PC-3 (cell line): ENCODE results near the gene PRXL2B. TPM values are rescaled to one million over a fixed set of nuclear protein-coding genes. Genes with fewer than 3 reads are reported as not detected.
A peak's percentile ranks its signal among the peaks of the same experiment; 100 is the strongest.

Experiments
- ATAC-seq: fragments of 200-7000 bp; cut with Tn5 transposase; 2 replicates; pipeline ENCODE4 v1.9.1; 2020; ENCODE audit warnings: mild to moderate bottlenecking, moderate library complexity
- BruUV-seq: library from RNA; stranded (reverse); fragments of 400-500 nt; replicated peaks from 2 replicates; lab custom pipeline; 2021; lab: Mats Ljungman, UMichigan
- CTCF ChIA-PET: fragments of 300-600 bp; sonication (Branson Sonifier 250); formaldehyde crosslinking; loops from one replicate; lab custom pipeline; 2022; ENCODE audit warnings: antibody characterized with exemption; lab: Charles Lee
- POLR2A ChIA-PET: fragments of 300-600 bp; sonication (Branson Sonifier 250); formaldehyde crosslinking; loops from one replicate; lab custom pipeline; 2022; ENCODE audit warnings: antibody characterized with exemption; ENCODE audit not compliant: unreplicated experiment; lab: Charles Lee
- DNase-seq: peaks from one replicate; pipeline ENCODE4 v3.0.0-alpha.2; 2015
- H2AFZ ChIP-seq: fragments of 300-600 bp; sonication (generic); 2 replicates; pipeline ENCODE4 v1.6.0; 2016; ENCODE audit warnings: antibody characterized with exemption, low read length
- H3F3A ChIP-seq: fragments of 300-600 bp; sonication (generic); one replicate; pipeline ENCODE4 v1.6.0; 2017; ENCODE audit warnings: antibody characterized with exemption, low read length, control low read depth, mild to moderate bottlenecking; ENCODE audit not compliant: unreplicated experiment
- H3K27ac ChIP-seq: fragments of 300-600 bp; sonication (generic); 2 replicates; pipeline ENCODE4 v1.5.1; 2016; ENCODE audit warnings: mild to moderate bottlenecking, low read length
- H3K27me3 ChIP-seq: fragments of 300-600 bp; sonication (generic); 2 replicates; pipeline ENCODE4 v1.6.1; 2016; ENCODE audit warnings: low read length, mixed read lengths
- H3K36me3 ChIP-seq: fragments of 300-600 bp; sonication (generic); 2 replicates; pipeline ENCODE4 v1.6.1; 2016; ENCODE audit warnings: low read depth, mixed run types, low read length, mixed read lengths
- H3K4me1 ChIP-seq: fragments of 300-600 bp; sonication (generic); 2 replicates; pipeline ENCODE4 v1.5.1; 2016; ENCODE audit warnings: low read length; ENCODE audit not compliant: insufficient read depth
- H3K4me2 ChIP-seq: fragments of 300-600 bp; sonication (generic); 2 replicates; pipeline ENCODE4 v1.6.0; 2016; ENCODE audit warnings: low read length
- H3K4me3 ChIP-seq: fragments of 300-600 bp; sonication (generic); 2 replicates; pipeline ENCODE4 v1.5.1; 2016; ENCODE audit warnings: mild to moderate bottlenecking, low read length, mixed read lengths
- H3K79me2 ChIP-seq: fragments of 300-600 bp; sonication (generic); 2 replicates; pipeline ENCODE4 v1.6.1; 2017; ENCODE audit warnings: low read length, mixed read lengths
- H3K9ac ChIP-seq: fragments of 300-600 bp; sonication (generic); 2 replicates; pipeline ENCODE4 v1.6.0; 2016; ENCODE audit warnings: mild to moderate bottlenecking, low read length
- H3K9me2 ChIP-seq: fragments of 300-600 bp; sonication (generic); replicated peaks from 2 replicates; pipeline ENCODE4 v1.6.1; 2016; ENCODE audit warnings: mixed run types, low read length, mixed read lengths
- H3K9me3 ChIP-seq: fragments of 300-600 bp; sonication (generic); 2 replicates; pipeline ENCODE4 v1.6.1; 2016; ENCODE audit warnings: low read length, mixed read lengths
- H4K20me1 ChIP-seq: fragments of 300-600 bp; sonication (generic); 2 replicates; pipeline ENCODE4 v1.6.1; 2016; ENCODE audit warnings: low read length, mixed read lengths
- CTCF ChIP-seq: fragments of 300-600 bp; sonication (generic); conservative IDR thresholded peaks from 2 replicates; pipeline ENCODE4 v1.5.1; 2017; ENCODE audit warnings: antibody characterized with exemption, low read depth, mild to moderate bottlenecking, low read length
- EZH2 ChIP-seq: fragments of 300-600 bp; sonication (generic); IDR thresholded peaks from one replicate; pipeline ENCODE4 v1.6.1; 2017; ENCODE audit warnings: antibody characterized with exemption, mild to moderate bottlenecking, low read length; ENCODE audit not compliant: unreplicated experiment
- EZH2phosphoT487 ChIP-seq: fragments of 300-600 bp; sonication (generic); IDR thresholded peaks from 2 replicates; pipeline ENCODE4 v1.6.1; 2018; ENCODE audit warnings: mild to moderate bottlenecking, antibody characterized with exemption, low read length, borderline replicate concordance
- intact Hi-C: fragments of 100-400 bp; cut with micrococcal nuclease; formaldehyde crosslinking; loops from 2 replicates; pipeline ENCODE4 v1.9.0; 2023
- total RNA-seq: library from RNA; depleted of rRNA; stranded (reverse); fragments of >200 nt; gene quantifications from 2 replicates; pipeline ENCODE4 v1.2.3, GENCODE V29; 2014

Gene PRXL2B
- total RNA-seq, 1 experiment from 2014 or later, result 75.0 TPM

- Histone ChIP-seq H3K4me1 (peaks cover 15% of the 10 kb centered on the region), H3F3A (no peaks in the 10 kb centered on the region), H3K9me2 (no peaks in the 10 kb centered on the region), H3K27me3 (no peaks in the 10 kb centered on the region), H2AFZ (peak within 1 kb of the TSS; percentile 84), H3K79me2 (no peaks in the 10 kb centered on the region), H3K9ac (peak within 1 kb of the TSS; percentile 63), H3K27ac (no peak within 1 kb of the TSS), H4K20me1 (no peaks in the 10 kb centered on the region), H3K4me3 (peak within 1 kb of the TSS; percentile 83), H3K36me3 (no peaks in the 10 kb centered on the region), H3K4me2 (peak within 1 kb of the TSS; percentile 97), H3K9me3 (no peaks in the 10 kb centered on the region)
- DNase-seq (peak; percentile 51), ATAC-seq (peak; percentile 75)
- intact Hi-C loops, result no loop called here
- POLR2A ChIA-PET, result interaction anchor here (0.5 to 0.6 kb wide), 3 partner anchors 30 to 143 kb away, joined by 3 to 28 read pairs (median 11); partner anchors contain the start of gene PANK4
- BruUV-seq, result TSS peak; percentile 29
- CTCF ChIA-PET, result interaction anchor here (0.6 to 1.1 kb wide), 2 partner anchors 96 to 361 kb away, joined by 3 to 5 read pairs; partner anchors contain the start of gene FAAP20
- TF ChIP-seq EZH2, result no peak
- TF ChIP-seq CTCF, result no peak
- TF ChIP-seq EZH2phosphoT487, result no peak
These were observed 30.3 kb upstream of the PRXL2B start, which contains the start of gene TNFRSF14 for GRCh38 chr1:2556277-2556677. TSS of gene TNFRSF14 (plus strand) at chr1:2556371. CDS start at chr1:2556665, 294 bp downstream.

DNA sequence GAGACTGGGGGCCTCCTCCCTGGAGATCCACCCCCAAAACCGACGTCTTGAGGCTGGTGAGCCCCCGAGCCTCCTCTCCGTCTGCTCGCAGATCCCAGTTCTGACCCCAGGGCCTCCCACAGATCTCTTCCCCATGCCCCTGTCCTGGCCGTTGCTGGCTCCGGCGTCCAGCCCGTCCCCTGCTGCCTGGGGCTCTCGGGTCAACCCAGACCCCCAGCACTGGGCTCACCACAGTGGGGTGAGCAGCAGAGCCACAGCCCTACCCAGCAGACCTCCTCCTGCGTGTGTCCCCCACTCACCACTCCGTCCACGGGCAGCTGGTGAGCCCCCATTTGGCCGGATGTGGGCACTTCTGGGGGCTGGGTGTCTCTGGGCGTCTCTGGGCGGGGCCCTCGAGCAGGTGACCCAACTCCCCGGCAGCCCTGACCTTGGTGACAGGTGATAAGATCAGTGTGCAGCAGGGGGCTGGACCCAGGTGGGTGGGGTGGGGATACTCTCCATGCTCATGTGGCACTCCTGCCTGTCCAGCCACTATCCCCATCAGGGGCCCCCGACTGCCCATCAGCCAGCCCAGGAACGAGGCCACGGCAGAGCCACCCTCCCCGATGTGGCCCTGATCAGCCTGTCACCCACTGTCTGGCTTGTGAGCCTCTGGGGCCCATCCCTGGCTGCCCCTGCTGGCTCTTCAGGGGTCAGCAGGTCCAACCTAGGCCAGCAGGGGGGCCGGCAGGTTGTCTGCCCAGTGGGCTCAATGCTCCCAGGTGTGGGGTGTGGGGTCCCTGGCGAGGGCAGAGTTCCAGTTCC lies 29.7 kb upstream of the PRXL2B start:
- intact Hi-C loops, result no loop called here
- TF ChIP-seq EZH2, result no peak
- no peak for TF ChIP-seq EZH2phosphoT487
- no peak for TF ChIP-seq CTCF
- DNase-seq (no peak), ATAC-seq (peak; percentile 55)
- H4K20me1 ChIP-seq, result no peaks in the 10 kb centered on the region
- peak overlapping the region; percentile 97 for H3K4me2 ChIP-seq
- peak overlapping the region; percentile 63 for H3K9ac ChIP-seq
- H3K4me1 ChIP-seq, result peaks cover 15% of the 10 kb centered on the region
- no peaks in the 10 kb centered on the region for H3F3A ChIP-seq
- H3K79me2 ChIP-seq, result no peaks in the 10 kb centered on the region
- H3K27ac ChIP-seq, result no peak overlapping the region
- H3K9me3 ChIP-seq, result no peaks in the 10 kb centered on the region
- TSS peak; percentile 39 for BruUV-seq
- H2AFZ ChIP-seq, result peak overlapping the region; percentile 84
- H3K36me3 ChIP-seq, result no peaks in the 10 kb centered on the region
- POLR2A ChIA-PET, result interaction anchor here (0.6 kb wide), 1 partner anchor 144 kb away, joined by 3 read pairs; no protein-coding TSS in a partner anchor
- H3K9me2 ChIP-seq, result no peaks in the 10 kb centered on the region
- H3K27me3 ChIP-seq, result no peaks in the 10 kb centered on the region
- H3K4me3 ChIP-seq, result peak overlapping the region; percentile 83
- CTCF ChIA-PET, result interaction anchor here (1.1 kb wide), 1 partner anchor 97 kb away, joined by 5 read pairs; no protein-coding TSS in a partner anchor
